ENCODE measurements around the gene HIGD2A. TPM values are rescaled to one million over a fixed set of nuclear protein-coding genes. Genes with fewer than 3 reads are reported as not detected.

The HIGD2A gene
- polyA plus RNA-seq, 2 of the 4 experiments (the other 2 are of a cell fraction) = 102 to 205 TPM

- no peak for ATAC-seq
- Histone ChIP-seq H3K27ac (no peak overlapping the region), H3K4me3 (no peak overlapping the region), H3K9me3 (no peaks in the 10 kb centered on the region), H3K4me1 (no peaks in the 10 kb centered on the region), H3K4me2 (no peak overlapping the region)
- WGBS (ENCODE audit: missing lambda C conversion rate) = 55% methylated on average over 1 of the region's 1 CpG
- DNase-seq (ENCODE audit: low read depth in 1 of 2, low spot score in 1 of 2) = no peak
- POLR2A ChIA-PET = no interaction called here
- TF ChIP-seq EHMT2 (IDR thresholded peaks at IDR 0.05; ENCODE audit: low read depth) (no peak), SMC3 (IDR thresholded peaks at IDR 0.05) (no peak)
- FAIRE-seq = no peak
- CTCF ChIA-PET = no interaction called here
Observed at GRCh38 chr5:176342158-176342483, 46.4 kb upstream of the HIGD2A start.

DNA sequence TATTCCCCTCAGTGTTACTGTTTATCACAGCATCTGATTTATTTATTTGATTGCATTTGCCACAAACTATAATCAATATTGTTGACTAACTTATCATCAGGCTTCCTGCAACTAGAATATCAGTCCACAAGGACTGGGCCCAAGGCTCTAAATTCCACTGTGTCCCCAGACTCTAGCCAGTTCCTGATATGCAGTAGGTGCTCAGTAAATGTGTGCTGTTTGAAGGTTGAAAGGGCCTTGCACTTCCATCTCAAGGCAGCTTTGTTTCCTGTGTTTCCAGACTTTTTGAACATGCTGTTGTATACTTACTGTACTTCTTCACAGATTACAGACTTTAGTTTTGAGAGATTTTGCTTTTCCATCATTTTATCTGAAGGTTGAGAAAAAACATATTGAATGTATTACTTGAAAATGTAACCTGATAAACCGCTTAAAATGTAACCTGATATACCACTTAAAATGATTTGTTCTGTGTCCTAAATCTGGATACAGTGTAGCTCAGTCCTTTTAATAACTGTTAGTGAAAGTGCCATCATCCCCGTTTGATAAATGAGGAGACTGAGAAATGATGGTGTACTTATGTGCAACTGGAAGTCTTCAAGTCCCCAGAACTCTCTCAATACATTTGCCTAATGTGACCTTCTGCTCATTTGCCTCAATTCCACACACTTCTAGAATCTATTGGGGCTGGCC lies 45.6 kb upstream of the HIGD2A start:
- TF ChIP-seq MAZ (IDR thresholded peaks at IDR 0.05; ENCODE audit: borderline replicate concordance, low read depth, low read length) (no peak), SREBF2 (IDR thresholded peaks at IDR 0.05) (no peak), ZFP36 (IDR thresholded peaks at IDR 0.05; ENCODE audit: borderline replicate concordance, partially characterized antibody) (no peak), RFX5 (IDR thresholded peaks at IDR 0.05) (no peak), RNF2 (IDR thresholded peaks at IDR 0.05; ENCODE audit: borderline replicate concordance, low read depth) (no peak), KDM5A (IDR thresholded peaks at IDR 0.05) (no peak), FOSL2 (IDR thresholded peaks at IDR 0.05) (no peak), FOSL2 (CRISPR knock-in tag; IDR thresholded peaks at IDR 0.05) (no peak), POLR2AphosphoS2 (conservative IDR thresholded peaks at IDR 0.05; ENCODE audit: low read length) (no peak), KDM1A (IDR thresholded peaks at IDR 0.05; ENCODE audit: low read depth) (no peak)
- TF ChIP-seq, protein P1, sequence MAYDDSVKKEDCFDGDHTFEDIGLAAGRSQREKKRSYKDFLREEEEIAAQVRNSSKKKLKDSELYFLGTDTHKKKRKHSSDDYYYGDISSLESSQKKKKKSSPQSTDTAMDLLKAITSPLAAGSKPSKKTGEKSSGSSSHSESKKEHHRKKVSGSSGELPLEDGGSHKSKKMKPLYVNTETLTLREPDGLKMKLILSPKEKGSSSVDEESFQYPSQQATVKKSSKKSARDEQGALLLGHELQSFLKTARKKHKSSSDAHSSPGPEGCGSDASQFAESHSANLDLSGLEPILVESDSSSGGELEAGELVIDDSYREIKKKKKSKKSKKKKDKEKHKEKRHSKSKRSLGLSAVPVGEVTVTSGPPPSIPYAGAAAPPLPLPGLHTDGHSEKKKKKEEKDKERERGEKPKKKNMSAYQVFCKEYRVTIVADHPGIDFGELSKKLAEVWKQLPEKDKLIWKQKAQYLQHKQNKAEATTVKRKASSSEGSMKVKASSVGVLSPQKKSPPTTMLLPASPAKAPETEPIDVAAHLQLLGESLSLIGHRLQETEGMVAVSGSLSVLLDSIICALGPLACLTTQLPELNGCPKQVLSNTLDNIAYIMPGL (CRISPR knock-in tag; IDR thresholded peaks at IDR 0.05; ENCODE audit: borderline replicate concordance) = no peak
- ChIA-PET CTCF (no interaction called here), POLR2A (no interaction called here)
- no peak for ATAC-seq
- Histone ChIP-seq H3K4me1 (no peaks in the 10 kb centered on the region), H3K4me3 (no peak overlapping the region), H3K27ac (no peak overlapping the region), H3K9me3 (no peaks in the 10 kb centered on the region), H3K4me2 (no peak overlapping the region)
- WGBS (ENCODE audit: missing lambda C conversion rate) = 84% methylated on average over 2 of the region's 2 CpGs
- no peak for FAIRE-seq
- no peak for DNase-seq (ENCODE audit: low read depth in 1 of 2, low spot score in 1 of 2)

DNA sequence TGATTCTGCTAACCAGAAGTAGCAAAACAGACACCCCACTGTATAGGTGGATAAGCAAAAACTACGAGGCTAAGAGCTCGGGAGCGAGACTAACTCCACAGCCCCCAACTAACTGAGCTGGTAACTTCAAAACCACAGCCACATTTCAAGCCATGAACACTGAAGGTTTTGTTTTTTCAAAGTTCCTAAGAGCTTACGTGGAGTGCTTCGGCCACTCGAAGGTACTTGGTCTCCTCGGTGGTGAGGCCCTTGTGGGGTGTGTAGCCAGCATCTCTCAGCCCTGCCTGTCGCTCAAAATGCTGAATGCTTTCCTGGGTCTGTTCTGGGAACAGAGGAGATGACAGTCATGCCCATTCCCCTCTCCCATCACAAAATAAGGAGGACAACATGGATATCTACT lies 38.1 kb upstream of the HIGD2A start:
- DNase-seq (ENCODE audit: low read depth in 1 of 2, low spot score in 1 of 2) (no peak), ATAC-seq (no peak), FAIRE-seq (no peak)
- Histone ChIP-seq H3K27ac (no peak overlapping the region), H3K4me2 (no peak overlapping the region), H3K4me1 (no peaks in the 10 kb centered on the region), H3K4me3 (no peak overlapping the region), H3K9me3 (no peaks in the 10 kb centered on the region)
- POLR2A ChIA-PET = no interaction called here
- WGBS (ENCODE audit: missing lambda C conversion rate) = 92% methylated on average over 8 of the region's 8 CpGs
- TF ChIP-seq FOSL2 (IDR thresholded peaks at IDR 0.05) (no peak), FOSL2 (CRISPR knock-in tag; IDR thresholded peaks at IDR 0.05) (no peak), RNF2 (IDR thresholded peaks at IDR 0.05; ENCODE audit: borderline replicate concordance, low read depth) (no peak), JUN (IDR thresholded peaks at IDR 0.05) (no peak), RCOR1 (IDR thresholded peaks at IDR 0.05; ENCODE audit: low read depth, low read length) (no peak), PHF8 (IDR thresholded peaks at IDR 0.05; ENCODE audit: borderline replicate concordance, low read depth) (no peak), HOXB5 (CRISPR knock-in tag; IDR thresholded peaks at IDR 0.05) (no peak), JUNB (IDR thresholded peaks at IDR 0.05) (no peak)
- CTCF ChIA-PET = no interaction called here

- ATAC-seq = no peak; a peak in 1 of 6 replicates
- ChIA-PET CTCF (interaction anchor here (1.2 kb wide), 1 partner anchor 10 kb away, joined by 4 read pairs; no protein-coding TSS in a partner anchor), POLR2A (no interaction called here)
- DNase-seq (ENCODE audit: low read depth in 1 of 2, low spot score in 1 of 2) = no peak
- Histone ChIP-seq H3K27ac (no peak overlapping the region), H3K4me3 (no peak overlapping the region), H3K4me1 (no peaks in the 10 kb centered on the region), H3K4me2 (no peak overlapping the region), H3K9me3 (no peaks in the 10 kb centered on the region)
- FAIRE-seq = no peak
- WGBS (ENCODE audit: missing lambda C conversion rate) = 94% methylated on average over 5 of the region's 5 CpGs
- TF ChIP-seq, protein P2, sequence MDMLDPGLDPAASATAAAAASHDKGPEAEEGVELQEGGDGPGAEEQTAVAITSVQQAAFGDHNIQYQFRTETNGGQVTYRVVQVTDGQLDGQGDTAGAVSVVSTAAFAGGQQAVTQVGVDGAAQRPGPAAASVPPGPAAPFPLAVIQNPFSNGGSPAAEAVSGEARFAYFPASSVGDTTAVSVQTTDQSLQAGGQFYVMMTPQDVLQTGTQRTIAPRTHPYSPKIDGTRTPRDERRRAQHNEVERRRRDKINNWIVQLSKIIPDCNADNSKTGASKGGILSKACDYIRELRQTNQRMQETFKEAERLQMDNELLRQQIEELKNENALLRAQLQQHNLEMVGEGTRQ (IDR thresholded peaks at IDR 0.05) = no peak
- TF ChIP-seq FOSL2 (IDR thresholded peaks at IDR 0.05) (no peak), FOSL2 (CRISPR knock-in tag; IDR thresholded peaks at IDR 0.05) (no peak), NR3C1 (IDR thresholded peaks at IDR 0.05) (no peak), CEBPB (IDR thresholded peaks at IDR 0.05) (no peak), JUNB (IDR thresholded peaks at IDR 0.05) (no peak), CHD4 (IDR thresholded peaks at IDR 0.05; ENCODE audit: borderline replicate concordance) (no peak)
Observed at GRCh38 chr5:176352116-176352878, 36.3 kb upstream of the HIGD2A start.
